IPS-NIHi7 (cell line): ENCODE measurements around the gene NFIA.

Experiments
- DNase-seq: peaks from one replicate; pipeline ENCODE4 v3.0.0; 2012; ENCODE audit warnings: mixed read lengths; ENCODE audit errors: extremely low spot score

Gene NFIA

GRCh38 chr1:61494000-61494399 is 411.6 kb downstream of the NFIA start:
- DNase-seq: no peak

GRCh38 chr1:61496501-61496900 is 414.1 kb downstream of the NFIA start:
- DNase-seq: no peak

DNA sequence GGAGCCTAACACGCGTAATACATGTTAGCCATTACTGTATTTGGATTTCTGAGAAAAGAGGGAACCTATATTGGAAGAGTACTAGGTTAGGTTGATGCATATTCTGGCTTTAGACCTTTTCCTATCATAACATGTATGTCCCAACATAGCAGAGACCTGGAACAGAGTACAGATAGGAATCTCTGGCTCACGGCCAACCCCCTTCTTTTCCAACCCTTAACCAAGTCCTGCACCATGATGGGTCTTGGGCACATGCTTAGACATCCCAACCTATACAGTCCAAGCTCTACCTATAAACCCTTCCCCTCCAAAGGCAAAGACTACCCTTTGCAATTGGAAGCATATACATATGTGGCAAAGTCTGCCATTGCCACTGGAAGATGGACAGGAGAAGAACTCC is 414.7 kb downstream of the NFIA start:
- DNase-seq: no peak

- DNase-seq: no peak
These were observed 416.0 kb downstream of the NFIA start for GRCh38 chr1:61498342-61498741.

GRCh38 chr1:61501971-61502916 is 419.9 kb downstream of the NFIA start:
- DNase-seq: no peak

DNA sequence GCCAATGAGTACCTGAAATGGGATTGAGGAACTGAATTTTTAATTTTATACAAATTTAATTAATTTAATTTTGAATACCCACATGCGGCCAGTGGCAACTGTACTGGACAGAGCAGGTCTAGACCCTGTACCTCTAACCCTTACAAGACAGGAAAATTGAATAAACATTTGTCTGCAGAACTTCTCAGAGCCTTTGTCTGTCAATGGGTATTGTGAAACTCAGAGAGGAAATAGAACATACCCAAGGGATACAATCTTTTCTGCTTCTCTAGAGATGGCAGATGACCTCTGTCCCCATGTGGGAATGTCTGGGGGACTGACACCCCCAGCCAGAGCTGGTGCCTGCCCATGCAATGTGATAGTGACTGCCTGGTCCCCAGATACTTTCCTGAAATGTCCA is 421.9 kb downstream of the NFIA start:
- no peak for DNase-seq

- no peak for DNase-seq
These were observed 422.6 kb downstream of the NFIA start for GRCh38 chr1:61504852-61505390.

- DNase-seq: no peak
These were observed 423.9 kb downstream of the NFIA start for GRCh38 chr1:61506236-61506635.

DNA sequence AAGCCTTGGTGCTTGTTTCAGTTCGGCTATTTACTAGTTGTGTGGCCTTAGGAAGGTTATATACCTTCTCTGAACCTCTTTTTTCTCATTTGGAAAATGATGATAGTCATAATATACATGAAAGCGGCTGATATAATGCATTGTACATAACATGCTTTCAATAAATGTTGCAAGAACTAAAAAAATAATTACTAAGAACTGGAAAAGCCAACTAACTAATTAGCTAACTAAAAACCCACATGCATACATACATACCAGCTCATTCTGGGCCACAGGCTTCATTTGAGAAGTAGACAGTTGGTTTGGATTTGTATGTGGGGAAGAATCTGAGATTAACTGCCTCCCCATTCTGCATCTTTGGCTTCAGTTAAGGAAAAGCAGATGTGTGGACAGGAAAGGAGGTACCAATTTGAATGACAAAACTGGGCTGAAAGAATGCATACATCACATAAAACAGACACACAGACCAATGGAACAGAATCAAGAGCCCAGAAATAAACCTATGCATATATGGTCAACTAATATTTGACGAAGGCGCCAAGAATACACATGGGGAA is 424.7 kb downstream of the NFIA start:
- DNase-seq: no peak
